GM21447 (cell line): ENCODE data around the gene UGT1A8.

ENCODE experiments used
- ATAC-seq: cut with Tn5 transposase; IDR thresholded peaks from one replicate; pipeline ENCODE4 v1.9.1; 2021; ENCODE audit not compliant: unreplicated experiment

UGT1A8 gene

GRCh38 chr2:233817361-233817911, 200.0 kb downstream of the UGT1A8 start:
- no peak for ATAC-seq

GRCh38 chr2:233817995-233818638, 200.7 kb downstream of the UGT1A8 start:
- ATAC-seq = no peak

DNA sequence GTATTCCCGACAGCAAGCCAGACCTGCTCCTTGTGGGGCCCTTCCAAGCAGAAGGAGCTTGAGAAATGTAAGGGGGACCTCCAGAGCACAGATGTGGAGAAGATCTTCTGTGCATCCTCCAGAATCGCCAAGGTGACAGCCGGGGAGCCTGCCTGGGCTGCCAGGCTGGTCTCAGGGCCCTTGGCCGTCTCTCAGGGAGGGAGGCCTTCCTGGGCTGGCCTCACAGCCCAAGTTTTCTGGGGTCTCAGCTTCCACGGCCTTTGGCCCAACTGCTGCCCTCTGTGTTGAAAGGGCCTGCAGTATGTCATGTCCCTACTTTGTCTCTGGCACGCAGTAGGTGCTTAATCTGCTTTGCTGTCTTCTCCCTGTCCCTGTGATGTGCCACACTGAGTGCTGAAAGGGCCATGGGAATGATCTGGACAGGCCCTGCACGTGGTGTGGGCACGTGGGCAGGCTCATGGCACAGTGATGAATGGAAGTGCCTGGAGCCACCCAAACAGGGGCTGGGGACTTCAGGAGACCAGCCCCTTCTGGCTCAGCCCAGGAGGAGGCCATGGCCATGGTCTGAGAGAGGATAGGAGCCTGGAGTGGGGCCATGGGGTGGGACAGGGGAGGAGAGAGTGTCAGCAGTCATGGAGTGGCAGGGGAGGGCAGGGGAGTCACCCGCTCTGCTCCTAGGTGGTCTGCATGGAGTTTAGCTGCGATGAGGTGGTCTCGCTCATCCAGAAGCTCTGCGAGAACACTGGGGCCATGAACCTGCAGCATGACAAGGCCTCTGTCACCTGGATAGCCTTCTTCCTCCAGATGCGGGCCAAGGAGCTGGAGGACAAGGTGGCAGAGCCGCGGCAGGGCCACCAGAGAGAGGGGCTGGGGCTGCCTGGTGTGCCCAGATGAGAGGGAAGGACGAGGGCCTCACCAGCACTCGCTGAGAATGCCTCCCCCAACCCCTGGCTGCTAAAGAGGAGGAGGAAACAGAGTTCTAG, 201.5 kb downstream of the UGT1A8 start:
- ATAC-seq = no peak

DNA sequence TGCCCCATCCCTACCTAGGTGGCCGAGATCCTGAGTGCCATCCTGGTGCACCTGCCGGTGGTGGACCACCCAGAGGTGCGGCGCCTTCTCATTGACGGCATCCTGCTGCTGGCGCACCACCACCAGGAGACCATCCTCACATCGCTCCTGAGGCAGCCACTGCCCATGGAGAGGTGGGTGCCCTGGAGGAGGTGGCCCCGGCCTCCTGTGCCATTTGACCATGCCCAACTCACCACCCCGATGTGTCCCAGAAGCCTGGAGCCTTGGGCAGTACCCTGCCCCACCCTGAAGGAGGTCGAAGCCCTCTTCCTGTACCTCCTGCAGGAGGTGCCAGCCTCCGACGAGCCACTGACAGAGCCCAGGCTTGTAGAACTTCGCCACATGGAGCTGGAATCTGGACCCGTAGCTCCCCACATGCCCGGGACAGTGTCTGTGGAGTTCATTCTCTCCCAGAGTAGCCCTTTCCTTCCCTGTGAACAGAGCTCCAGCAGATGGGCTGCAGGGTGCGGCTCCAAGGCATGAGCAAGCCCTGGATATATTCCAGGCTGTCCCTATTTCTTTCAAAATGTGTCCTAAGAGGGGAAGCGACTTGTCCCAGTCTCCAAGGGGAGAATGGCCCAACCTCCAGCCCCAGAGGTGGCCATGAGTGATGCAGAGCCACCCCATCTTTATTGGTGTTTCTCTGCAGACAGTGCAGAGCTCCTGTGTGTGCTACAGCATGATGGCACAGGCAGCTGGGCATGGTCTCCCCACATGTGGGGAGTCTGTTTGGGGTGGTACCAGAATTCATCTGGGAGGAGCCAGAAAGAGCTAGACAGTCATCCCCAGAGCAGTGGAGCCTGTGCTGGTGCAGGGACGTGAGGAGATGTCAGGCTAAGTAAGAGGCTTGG, 202.7 kb downstream of the UGT1A8 start:
- ATAC-seq = no peak

DNA sequence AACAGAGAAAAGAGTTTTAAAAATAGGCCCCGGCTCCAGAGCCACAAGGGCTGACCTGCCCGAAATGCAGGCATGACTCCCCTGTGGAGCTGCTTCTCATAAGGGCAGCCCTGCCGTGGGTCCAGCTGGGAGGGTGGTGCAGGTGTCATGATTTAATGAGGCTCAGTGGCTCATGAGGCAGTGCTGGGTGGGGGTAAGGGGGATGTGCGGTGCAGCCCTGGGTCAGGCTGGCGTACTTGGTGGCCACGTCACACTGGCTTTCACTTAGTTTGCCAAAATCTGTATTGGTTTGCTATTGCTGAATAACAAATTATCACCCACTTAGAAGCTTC, 203.3 kb downstream of the UGT1A8 start:
- no peak for ATAC-seq

- ATAC-seq = no peak
Observed at GRCh38 chr2:233821196-233821595, 203.8 kb downstream of the UGT1A8 start.

DNA sequence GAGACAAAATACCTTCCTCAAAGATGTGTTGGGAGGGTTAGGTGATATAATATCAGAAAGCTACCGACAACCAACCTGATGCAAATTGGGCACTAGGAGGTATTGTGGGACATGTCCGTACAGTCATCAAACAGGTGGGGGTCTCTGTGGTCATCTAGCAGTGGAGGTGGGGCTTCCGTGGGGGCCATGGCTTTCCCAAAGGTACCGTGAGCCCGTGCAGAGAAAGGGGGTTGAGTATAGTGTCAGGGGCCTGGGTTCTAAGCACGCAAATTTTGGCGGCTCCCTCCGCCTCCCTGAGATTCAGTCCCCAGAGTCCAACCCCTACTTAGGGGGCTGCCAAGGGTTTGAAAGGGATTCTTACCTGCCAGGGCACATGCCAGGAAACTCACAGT, 204.3 kb downstream of the UGT1A8 start:
- no peak for ATAC-seq

DNA sequence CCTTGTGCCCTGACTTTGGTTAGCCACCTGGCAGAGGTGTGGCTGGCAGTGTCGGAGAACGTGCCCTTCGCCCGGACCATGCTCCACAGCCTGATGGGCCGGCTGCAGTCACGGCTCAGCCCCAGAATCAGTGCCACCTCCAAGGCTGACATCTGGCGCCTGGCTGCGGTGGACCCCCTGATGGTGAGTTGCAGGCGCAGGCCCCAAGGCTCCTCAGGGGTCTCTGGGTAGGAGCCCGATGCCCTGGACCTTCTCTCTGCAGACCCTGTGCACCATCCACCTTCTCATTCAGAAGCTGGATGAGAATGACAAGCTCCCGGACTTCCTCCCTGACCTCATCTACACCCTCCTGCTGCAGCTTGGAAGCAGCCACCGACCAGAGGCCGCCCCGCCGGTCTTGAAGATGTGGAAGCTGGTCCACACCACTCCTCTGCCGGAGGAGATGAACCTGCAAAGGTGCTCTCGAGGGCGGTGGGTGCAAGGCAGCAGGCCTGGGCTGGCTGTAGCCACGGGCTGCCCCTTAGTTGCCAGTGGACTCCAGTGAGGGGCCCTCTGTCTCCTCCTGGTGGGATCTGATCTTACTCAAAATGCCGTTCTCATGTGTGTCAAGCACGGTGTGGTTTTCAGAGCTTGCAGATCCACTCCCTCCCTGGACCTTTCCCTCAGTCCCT, 204.8 kb downstream of the UGT1A8 start:
- no peak for ATAC-seq
